H1 (cell line): ENCODE measurements around the gene FAM209A. TPM values are rescaled to one million over a fixed set of nuclear protein-coding genes. Genes with fewer than 3 reads are reported as not detected.

ENCODE experiments used
- BCL11A ChIP-seq, 2 experiments: IDR thresholded peaks; one replicate each; pipeline ENCODE4 v1.6.1; 2011; ENCODE audit warnings: low read depth in 2 of 2, low read length in 2 of 2, mild to moderate bottlenecking in 2 of 2
- GABPA ChIP-seq: IDR thresholded peaks from 2 replicates; pipeline ENCODE4 v1.6.1; 2011; ENCODE audit warnings: mild to moderate bottlenecking, low read length, moderate library complexity, borderline replicate concordance; ENCODE audit not compliant: insufficient read depth
- POU5F1 ChIP-seq: IDR thresholded peaks from 2 replicates; pipeline ENCODE4 v1.6.1; 2011; ENCODE audit warnings: low read depth, mild to moderate bottlenecking, low read length, moderate library complexity
- polyA plus RNA-seq, 7 experiments: library from polyadenylated mRNA; depleted of rRNA in 3 of 7; stranded (reverse) in 5 of 7; unstranded in 2 of 7; fragments of >200 nt in 5 of 7; fragments of 200-250 nt in 2 of 7; gene quantifications; 1 replicate in 5 of 7; 2 replicates in 1 of 7; 4 replicates in 1 of 7; pipeline versions ENCODE4 v1.2.1 to v1.2.3, GENCODE V29; 2011 to 2013; ENCODE audit warnings: missing spikeins in 2 of 7, mixed read lengths in 2 of 7
- total RNA-seq: library from RNA; stranded (reverse); fragmentation: NEBNext Ultra II Directional; extraction: Animal tissue kit (Norgen Biotek cat#: 25700); gene quantifications from 2 replicates; pipeline ENCODE4 v1.2.1, GENCODE V29; 2021
- TF ChIP-seq, protein P1 (sequence below): IDR thresholded peaks from 2 replicates; pipeline ENCODE4 v1.6.1; 2011; ENCODE audit warnings: low read length, improper control_type of control experiment

Gene FAM209A
- total and polyA plus RNA-seq, 2 of the 8 experiments (the other 6 are each of a cell fraction or from before 2014, with no cell fraction given), result 0.15 TPM; not detected in 1

DNA sequence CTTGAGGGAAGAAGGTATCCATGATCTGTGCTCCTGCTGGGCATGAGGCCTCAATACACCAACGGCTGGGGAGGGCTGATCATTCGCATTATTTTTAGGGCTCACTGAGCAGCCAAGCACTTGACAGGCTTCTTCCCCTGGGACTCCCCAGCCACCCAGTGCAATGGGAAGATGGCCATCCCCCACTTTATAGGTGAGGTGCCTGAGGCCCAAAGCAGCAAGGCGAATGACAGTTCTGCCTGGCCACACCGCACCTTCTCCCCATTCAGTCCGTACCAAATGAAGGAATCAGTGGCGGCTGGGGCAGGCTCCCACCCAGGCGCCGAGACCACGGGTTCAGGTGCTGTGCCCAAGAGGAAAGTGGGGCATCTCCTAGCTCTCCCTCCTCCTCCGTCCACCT, 4.4 kb upstream of the FAM209A start (continued):
- no peak for TF ChIP-seq BCL11A (IDR thresholded peaks at IDR 0.05; ENCODE audit: low read depth in 2 of 2, low read length in 2 of 2)
- TF ChIP-seq, protein P1, sequence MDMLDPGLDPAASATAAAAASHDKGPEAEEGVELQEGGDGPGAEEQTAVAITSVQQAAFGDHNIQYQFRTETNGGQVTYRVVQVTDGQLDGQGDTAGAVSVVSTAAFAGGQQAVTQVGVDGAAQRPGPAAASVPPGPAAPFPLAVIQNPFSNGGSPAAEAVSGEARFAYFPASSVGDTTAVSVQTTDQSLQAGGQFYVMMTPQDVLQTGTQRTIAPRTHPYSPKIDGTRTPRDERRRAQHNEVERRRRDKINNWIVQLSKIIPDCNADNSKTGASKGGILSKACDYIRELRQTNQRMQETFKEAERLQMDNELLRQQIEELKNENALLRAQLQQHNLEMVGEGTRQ, result no peak
- TF ChIP-seq POU5F1, result no peak
- no peak for TF ChIP-seq GABPA
